Skeletal muscle cell (primary cell): Measurements from ENCODE around the gene ESPN.

Experiments
- DNase-seq: peaks from one replicate; pipeline ENCODE4 v3.0.0-alpha.2; 2010; ENCODE audit warnings: low read depth
- H3K4me3 ChIP-seq: 2 replicates; pipeline ENCODE4 v1.5.1; 2011; ENCODE audit warnings: low read depth, mild to moderate bottlenecking, control low read depth, low read length, moderate library complexity

Gene ESPN

GRCh38 chr1:6459850-6460265, 35.3 kb downstream of the ESPN start:
- no peak for DNase-seq
- H3K4me3 ChIP-seq: peak overlapping the region; percentile 18

- DNase-seq: no peak
- peak overlapping the region; percentile 18 for H3K4me3 ChIP-seq
Observed at GRCh38 chr1:6460301-6461050, 35.9 kb downstream of the ESPN start.

- H3K4me3 ChIP-seq: no peak overlapping the region
- no peak for DNase-seq
Observed at GRCh38 chr1:6461051-6461530, 36.5 kb downstream of the ESPN start.

- H3K4me3 ChIP-seq: no peak overlapping the region
- DNase-seq: no peak
Observed at GRCh38 chr1:6461538-6462411, 37.2 kb downstream of the ESPN start.

- DNase-seq: no peak
- no peak overlapping the region for H3K4me3 ChIP-seq
Observed at GRCh38 chr1:6462412-6463119, 38.0 kb downstream of the ESPN start.

GRCh38 chr1:6463120-6463412, 38.5 kb downstream of the ESPN start:
- no peak overlapping the region for H3K4me3 ChIP-seq
- no peak for DNase-seq

- DNase-seq: no peak
- no peak overlapping the region for H3K4me3 ChIP-seq
Observed at GRCh38 chr1:6464514-6464836, 39.9 kb downstream of the ESPN start.

- no peak for DNase-seq
- H3K4me3 ChIP-seq: no peak overlapping the region
Observed at GRCh38 chr1:6464915-6465314, 40.3 kb downstream of the ESPN start.

- no peak overlapping the region for H3K4me3 ChIP-seq
- DNase-seq: no peak
Observed at GRCh38 chr1:6465461-6466005, 41.0 kb downstream of the ESPN start.

- H3K4me3 ChIP-seq: no peak within 1 kb of the TSS
- no peak for DNase-seq
Observed at GRCh38 chr1:6466023-6466422, 41.4 kb downstream of the ESPN start, which contains the start of gene TNFRSF25. TNFRSF25 (minus strand) TSS chr1:6466173; CDS start chr1:6466107, 66 bp downstream.

GRCh38 chr1:6466751-6467150, 42.2 kb downstream of the ESPN start:
- H3K4me3 ChIP-seq: no peak overlapping the region
- DNase-seq: no peak

- no peak for DNase-seq
- H3K4me3 ChIP-seq: no peak overlapping the region
Observed at GRCh38 chr1:6467224-6467623, 42.6 kb downstream of the ESPN start.

GRCh38 chr1:6467744-6468688, 43.4 kb downstream of the ESPN start:
- DNase-seq: no peak
- H3K4me3 ChIP-seq: no peak overlapping the region

- H3K4me3 ChIP-seq: no peak overlapping the region
- DNase-seq: no peak
Observed at GRCh38 chr1:6468729-6469461, 44.3 kb downstream of the ESPN start.

- no peak overlapping the region for H3K4me3 ChIP-seq
- no peak for DNase-seq
Observed at GRCh38 chr1:6470132-6471085, 45.8 kb downstream of the ESPN start.

- DNase-seq: no peak
- H3K4me3 ChIP-seq: no peak overlapping the region
Observed at GRCh38 chr1:6471086-6471969, 46.8 kb downstream of the ESPN start.
